GM18508 (cell line): Measurements from ENCODE around the gene TM4SF18.
"Not testable (repeated sequence)": the region's sequence is repeated elsewhere in the genome, so short reads cannot be mapped to it uniquely, and the experiment has no call there.

Experiments
- ATAC-seq: cut with Tn5 transposase; IDR thresholded peaks from one replicate; pipeline ENCODE4 v1.9.1; 2021; ENCODE audit warnings: moderate number of reproducible peaks; ENCODE audit not compliant: insufficient read depth, unreplicated experiment

TM4SF18 gene

GRCh38 chr3:149333176-149333859 lies at the start of gene TM4SF18:
TSS of gene TM4SF18 (minus strand) at chr3:149333636. CDS start at chr3:149333382, 254 bp downstream.
- no peak for ATAC-seq

- no peak for ATAC-seq
Observed at GRCh38 chr3:149382518-149382917, 49.1 kb upstream of the TM4SF18 start.

- no peak for ATAC-seq
Observed at GRCh38 chr3:149382101-149382467, 48.6 kb upstream of the TM4SF18 start.

GRCh38 chr3:149381173-149382100 lies 48.0 kb upstream of the TM4SF18 start:
- no peak for ATAC-seq

GRCh38 chr3:149380220-149380619 lies 46.8 kb upstream of the TM4SF18 start:
- ATAC-seq = not testable (repeated sequence)

GRCh38 chr3:149378478-149379309 lies 45.3 kb upstream of the TM4SF18 start:
- ATAC-seq = no peak

GRCh38 chr3:149377408-149378364 lies 44.2 kb upstream of the TM4SF18 start, which contains the start of gene TM4SF1:
TSS of gene TM4SF1 (minus strand) at chr3:149377649. CDS start at chr3:149377547, 102 bp downstream.
- ATAC-seq = no peak

- no peak for ATAC-seq
Observed at GRCh38 chr3:149376718-149377407, 43.4 kb upstream of the TM4SF18 start.

GRCh38 chr3:149375501-149376196 lies 42.2 kb upstream of the TM4SF18 start:
- ATAC-seq = no peak

- no peak for ATAC-seq
Observed at GRCh38 chr3:149374793-149375500, 41.5 kb upstream of the TM4SF18 start.

- ATAC-seq = no peak
Observed at GRCh38 chr3:149374391-149374790, 41.0 kb upstream of the TM4SF18 start.

GRCh38 chr3:149373235-149374125 lies 40.0 kb upstream of the TM4SF18 start:
- no peak for ATAC-seq

- no peak for ATAC-seq
Observed at GRCh38 chr3:149371723-149372114, 38.3 kb upstream of the TM4SF18 start.

GRCh38 chr3:149371001-149371722 lies 37.7 kb upstream of the TM4SF18 start:
- no peak for ATAC-seq

- no peak for ATAC-seq
Observed at GRCh38 chr3:149369991-149370866, 36.8 kb upstream of the TM4SF18 start.
